OCI-M2 (cell line): ENCODE results near the gene TMEM19.

Source experiments
- DNase-seq: peaks from one replicate; lab custom pipeline; 2025; ENCODE audit not compliant: unreplicated experiment; lab: John Stamatoyannopoulos, UW

TMEM19 gene

GRCh38 chr12:71710276-71711125 is 24.6 kb downstream of the TMEM19 start:
- no peak for DNase-seq

DNA sequence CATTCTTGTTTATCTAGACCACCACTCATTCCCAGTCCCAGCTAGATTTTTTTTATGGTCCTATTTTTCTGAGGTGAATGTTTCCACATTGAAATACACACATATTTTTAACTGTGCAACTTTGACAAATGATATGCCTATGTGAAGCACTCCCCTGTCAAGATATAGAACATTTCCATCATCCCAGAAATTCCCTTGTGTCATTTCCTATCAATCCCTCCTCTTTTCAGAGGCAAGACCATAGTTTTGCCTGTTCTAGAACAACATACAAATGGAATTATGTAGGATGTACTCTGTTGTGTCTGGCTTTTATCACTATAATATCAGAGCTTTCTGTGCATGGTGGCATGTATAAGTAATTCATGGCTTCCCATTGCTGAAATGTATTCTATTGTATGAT is 32.7 kb downstream of the TMEM19 start:
- no peak for DNase-seq

DNA sequence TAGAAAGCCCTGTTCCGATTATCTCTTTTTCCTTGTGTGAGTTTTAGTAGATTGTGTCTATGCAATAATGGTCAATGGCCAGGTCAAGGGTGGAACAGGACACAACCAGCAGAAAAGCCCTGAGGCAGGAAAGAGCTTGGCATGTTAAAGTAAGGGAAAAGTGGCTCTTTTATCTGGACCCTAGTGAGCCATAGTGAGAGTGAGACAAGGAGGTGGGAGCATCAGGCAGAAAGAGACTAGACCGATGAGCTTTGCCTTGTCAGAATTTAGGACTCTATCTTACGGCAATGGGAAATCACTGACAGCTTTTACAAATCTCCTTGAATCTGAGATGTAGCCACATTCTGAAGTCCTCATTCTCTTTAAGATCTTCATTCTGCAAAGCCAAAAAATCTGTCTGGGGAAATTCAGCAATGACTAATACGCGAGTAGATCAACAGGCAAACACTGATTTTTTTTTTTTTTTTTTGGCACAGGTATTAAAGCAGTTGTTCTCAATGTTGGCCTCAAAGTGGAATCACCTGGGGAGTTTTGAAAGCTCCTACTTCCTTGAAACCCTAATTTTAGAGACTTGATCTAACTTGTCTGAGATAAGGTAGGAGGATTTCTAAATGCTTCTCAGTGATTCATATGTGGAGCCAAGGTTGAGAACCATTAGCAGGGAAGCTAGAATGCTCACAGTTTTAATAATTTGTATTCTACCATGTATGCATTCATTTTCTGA is 33.9 kb downstream of the TMEM19 start:
- no peak for DNase-seq

DNA sequence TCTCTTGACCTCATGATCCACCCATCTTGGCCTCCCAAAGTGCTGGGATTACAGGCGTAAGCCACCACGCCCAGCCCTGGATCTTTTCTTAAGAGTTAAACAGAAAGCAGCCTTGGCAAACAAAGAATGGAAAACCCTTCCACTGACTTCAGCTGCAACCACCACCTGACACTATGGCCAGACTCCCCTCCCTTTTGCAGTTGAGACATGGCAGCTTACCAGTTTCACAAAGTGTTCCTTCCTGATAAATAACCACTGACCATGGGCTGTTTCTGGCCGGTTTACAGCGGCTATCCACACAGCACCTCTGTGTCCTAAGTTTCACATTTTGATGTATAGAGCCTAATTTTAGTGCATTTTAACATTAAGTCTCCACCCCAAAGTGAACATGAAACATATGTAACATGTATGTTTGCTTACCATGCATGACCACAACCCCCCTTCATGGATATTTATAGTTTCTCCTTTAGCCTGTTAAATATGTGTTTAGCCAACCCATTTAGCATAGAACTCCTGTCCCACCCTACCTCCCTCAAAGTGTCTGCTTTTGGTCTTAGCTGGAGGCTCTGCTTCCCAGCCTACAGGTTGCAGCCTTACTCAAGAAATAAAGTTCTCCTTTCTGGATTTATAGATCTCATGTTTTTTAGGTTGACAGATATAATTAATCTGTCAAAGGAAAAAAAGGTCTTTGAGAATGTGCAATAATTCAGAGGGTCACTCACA is 36.1 kb downstream of the TMEM19 start:
- no peak for DNase-seq

DNA sequence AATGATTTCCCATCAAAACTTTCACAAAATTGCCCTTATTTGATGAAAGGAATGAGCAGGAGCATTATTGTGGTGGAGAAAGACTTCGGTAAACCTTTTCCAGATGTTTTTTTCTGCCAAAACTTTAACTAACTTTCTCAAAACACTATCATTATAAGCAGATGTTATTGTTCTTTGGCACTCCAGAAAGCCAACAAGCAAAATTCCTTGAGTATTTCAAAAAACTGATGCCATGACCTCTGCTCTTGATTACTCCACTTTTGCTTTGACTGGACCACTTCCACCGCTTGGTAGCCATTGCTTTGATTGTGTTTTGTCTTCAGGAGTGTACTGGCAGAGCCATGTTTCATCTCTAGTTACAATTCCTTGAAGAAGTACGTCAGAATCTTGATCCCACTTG is 39.1 kb downstream of the TMEM19 start:
- DNase-seq, result no peak

GRCh38 chr12:71726548-71726947 is 40.7 kb downstream of the TMEM19 start:
- no peak for DNase-seq

DNA sequence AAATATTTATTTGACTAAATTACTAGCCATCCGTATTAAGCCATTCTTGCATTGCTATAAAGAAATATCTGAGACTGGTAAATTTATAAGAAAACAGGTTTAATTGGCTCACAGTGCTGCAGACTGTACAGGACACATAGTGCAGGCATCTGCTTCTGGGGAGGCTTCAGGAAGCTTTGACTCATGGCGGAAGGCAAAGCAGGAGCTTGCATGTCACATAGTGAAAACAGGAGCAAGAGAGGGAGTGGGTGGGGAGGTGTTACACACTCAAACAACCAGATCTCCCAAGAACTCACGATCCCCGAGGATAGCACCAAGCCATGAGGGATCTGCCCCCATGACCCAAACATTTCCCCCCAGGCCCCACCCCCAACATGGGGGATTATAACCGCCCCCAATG is 42.1 kb downstream of the TMEM19 start:
- DNase-seq, result no peak

DNA sequence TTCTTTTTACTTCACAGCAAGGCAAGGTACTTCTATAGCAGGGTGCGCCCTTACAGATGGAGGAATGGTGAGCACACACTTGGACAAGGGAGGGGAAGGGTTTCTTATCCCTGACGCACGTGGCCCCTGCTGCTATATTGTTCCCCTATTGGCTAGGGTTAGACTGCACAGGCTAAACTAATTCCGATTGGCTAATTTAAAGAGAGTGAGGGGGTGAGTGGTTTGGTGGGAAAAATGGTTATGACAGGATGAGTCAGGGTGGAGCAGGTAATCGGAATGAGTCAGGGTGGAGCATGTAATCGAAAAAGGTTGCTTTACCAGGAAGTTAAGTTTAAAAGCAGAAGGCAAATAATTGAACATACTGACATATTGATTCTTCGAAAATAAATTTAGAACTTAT is 45.1 kb downstream of the TMEM19 start:
- DNase-seq, result no peak

GRCh38 chr12:71731439-71732356 is 45.8 kb downstream of the TMEM19 start:
- DNase-seq, result no peak

GRCh38 chr12:71732357-71732712 is 46.5 kb downstream of the TMEM19 start:
- DNase-seq, result no peak

DNA sequence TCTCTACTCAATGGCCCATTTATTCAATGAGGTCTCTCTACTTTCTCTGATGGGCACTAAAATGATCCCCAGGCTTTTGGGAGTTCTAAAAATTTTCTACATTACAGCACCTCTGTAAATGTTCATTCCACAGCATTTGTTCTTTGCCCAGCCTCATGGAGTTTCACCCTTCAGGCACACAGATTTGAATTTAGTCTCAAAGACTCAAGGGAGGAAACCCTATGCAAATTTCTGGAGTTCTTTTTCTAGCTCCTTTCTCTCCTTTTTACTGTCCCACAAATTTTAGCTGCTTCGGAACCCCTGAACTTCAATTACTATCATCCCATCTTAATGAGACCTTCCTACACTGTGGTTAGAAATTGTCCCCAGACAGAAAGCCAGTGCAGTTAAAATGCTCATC is 51.3 kb downstream of the TMEM19 start:
- no peak for DNase-seq

DNA sequence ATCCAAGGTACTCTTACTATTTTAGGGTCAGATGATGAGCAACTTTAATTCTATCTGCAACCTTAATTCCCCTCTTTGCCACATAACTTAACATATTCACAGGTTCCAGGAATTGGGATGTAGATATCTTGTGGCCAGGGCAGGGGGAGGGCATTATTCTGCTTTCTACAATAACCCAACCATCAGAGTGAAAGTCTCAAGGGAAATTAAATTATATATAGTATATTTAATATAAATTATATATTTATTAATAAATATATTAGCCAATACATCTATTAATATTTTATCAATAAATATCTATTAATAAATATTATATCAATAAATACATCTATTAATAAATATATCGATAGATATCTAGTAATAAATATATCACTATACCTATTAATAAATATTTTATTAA is 57.1 kb downstream of the TMEM19 start:
- no peak for DNase-seq

- DNase-seq, result no peak
Observed at GRCh38 chr12:71744522-71745300, 58.8 kb downstream of the TMEM19 start.

GRCh38 chr12:71746974-71747611 is 61.2 kb downstream of the TMEM19 start:
- no peak for DNase-seq

DNA sequence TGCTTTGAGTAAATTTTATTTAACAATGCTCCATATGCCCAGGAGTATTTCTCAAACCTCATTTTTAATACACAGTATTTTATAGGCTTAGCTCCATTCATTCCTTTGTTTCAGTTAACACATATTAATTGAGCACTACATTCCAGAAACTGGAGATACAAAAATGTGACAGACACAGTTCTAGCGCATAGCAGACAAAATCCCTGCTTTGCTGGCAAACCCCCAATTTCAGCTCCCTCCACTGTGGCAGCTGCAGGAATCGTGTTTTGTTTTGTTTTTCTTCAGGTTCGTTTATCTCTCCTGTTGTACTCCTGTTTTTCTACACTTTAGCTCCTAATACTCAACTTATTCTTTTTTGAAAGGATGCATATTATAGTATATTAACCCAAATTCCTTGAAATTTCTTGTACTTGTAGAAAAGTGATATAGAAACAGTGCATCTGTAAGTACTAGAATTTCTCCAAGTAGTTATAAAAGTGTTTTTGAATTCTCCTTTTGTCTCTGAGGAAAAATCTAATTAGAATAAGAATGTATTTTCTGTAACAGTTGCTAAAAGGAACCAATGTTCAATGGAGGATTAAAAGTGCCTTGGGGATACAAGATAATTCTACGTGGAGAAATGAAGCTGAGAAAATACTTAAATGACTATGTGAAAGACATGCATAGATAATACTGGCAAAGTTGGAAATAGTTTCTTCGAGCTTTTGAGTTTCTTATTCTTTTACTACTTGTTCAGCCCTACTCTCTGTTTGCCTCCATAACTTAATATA is 62.4 kb downstream of the TMEM19 start:
- no peak for DNase-seq

- no peak for DNase-seq
Observed at GRCh38 chr12:71749666-71750065, 63.8 kb downstream of the TMEM19 start.

- DNase-seq, result peak; percentile 19
Observed at GRCh38 chr12:71752891-71753290, 67.0 kb downstream of the TMEM19 start.
